Parathyroid adenoma (tissue), 2 donors: ENCODE measurements around the gene INHBA.
A peak's percentile ranks its signal among the peaks of the same experiment; 100 is the strongest.

ENCODE experiments used
- H2AFZ ChIP-seq: fragments of 300-600 bp; sonication (generic); one replicate; pipeline ENCODE4 v1.7.0; 2017; ENCODE audit warnings: antibody characterized with exemption, mild to moderate bottlenecking
- H3K27ac ChIP-seq: fragments of 300-600 bp; sonication (generic); one replicate; pipeline ENCODE4 v1.7.0; 2017
- H3K27me3 ChIP-seq: fragments of 300-600 bp; sonication (generic); one replicate; pipeline ENCODE4 v1.7.0; 2017; ENCODE audit warnings: low read length; ENCODE audit not compliant: control insufficient read depth, insufficient read depth
- H3K36me3 ChIP-seq: fragments of 300-600 bp; sonication (generic); one replicate; pipeline ENCODE4 v1.7.0; 2017; ENCODE audit warnings: low read length; ENCODE audit not compliant: control insufficient read depth, insufficient read depth
- H3K4me1 ChIP-seq: fragments of 300-600 bp; sonication (generic); one replicate; pipeline ENCODE4 v1.7.0; 2017; ENCODE audit warnings: control low read depth
- H3K4me2 ChIP-seq: fragments of 300-600 bp; sonication (generic); one replicate; pipeline ENCODE4 v1.7.0; 2017; ENCODE audit warnings: low read length
- H3K4me3 ChIP-seq: fragments of 300-600 bp; sonication (generic); one replicate; pipeline ENCODE4 v1.7.0; 2017; ENCODE audit warnings: low read depth, low read length
- H3K79me2 ChIP-seq: fragments of 300-600 bp; sonication (generic); one replicate; pipeline ENCODE4 v1.7.0; 2017; ENCODE audit warnings: control low read depth
- H3K9ac ChIP-seq: fragments of 300-600 bp; sonication (generic); one replicate; pipeline ENCODE4 v1.7.0; 2017; ENCODE audit warnings: mild to moderate bottlenecking
- H3K9me3 ChIP-seq: fragments of 300-600 bp; sonication (generic); one replicate; pipeline ENCODE4 v1.7.0; 2017; ENCODE audit warnings: low read length; ENCODE audit not compliant: control insufficient read depth
- CTCF ChIP-seq: fragments of 300-600 bp; sonication (generic); IDR thresholded peaks from one replicate; pipeline ENCODE4 v1.7.0; 2017; ENCODE audit warnings: antibody characterized with exemption, mild to moderate bottlenecking
- donor health status: primary hyperparathyroidism.

Gene INHBA

GRCh38 chr7:41700044-41700471 lies 2.8 kb downstream of the INHBA start:
- Histone ChIP-seq H2AFZ (peak overlapping the region; percentile 51), H3K9me3 (no peaks in the 10 kb centered on the region), H3K4me2 (peak overlapping the region; percentile 33), H3K9ac (no peak overlapping the region), H3K4me1 (no peaks in the 10 kb centered on the region), H3K4me3 (peak overlapping the region; percentile 37), H3K79me2 (no peaks in the 10 kb centered on the region), H3K27ac (no peak overlapping the region), H3K27me3 (no peaks in the 10 kb centered on the region), H3K36me3 (no peaks in the 10 kb centered on the region)
- TF ChIP-seq CTCF, result no peak

- no peaks in the 10 kb centered on the region for H3K4me1 ChIP-seq
- no peak for TF ChIP-seq CTCF
- peak overlapping the region; percentile 35 for H2AFZ ChIP-seq
- H3K9me3 ChIP-seq, result no peaks in the 10 kb centered on the region
- H3K27me3 ChIP-seq, result no peaks in the 10 kb centered on the region
- H3K79me2 ChIP-seq, result no peaks in the 10 kb centered on the region
- no peak overlapping the region for H3K27ac ChIP-seq
- no peak overlapping the region for H3K9ac ChIP-seq
- H3K4me3 ChIP-seq, result no peak overlapping the region
- H3K4me2 ChIP-seq, result no peak overlapping the region
- no peaks in the 10 kb centered on the region for H3K36me3 ChIP-seq
Observed at GRCh38 chr7:41699516-41699915, 3.4 kb downstream of the INHBA start.

- Histone ChIP-seq H3K27ac (no peak overlapping the region), H3K4me3 (no peak overlapping the region), H3K9me3 (no peaks in the 10 kb centered on the region), H3K79me2 (no peaks in the 10 kb centered on the region), H3K4me2 (no peak overlapping the region), H2AFZ (no peak overlapping the region), H3K36me3 (no peaks in the 10 kb centered on the region), H3K27me3 (no peaks in the 10 kb centered on the region), H3K9ac (no peak overlapping the region), H3K4me1 (no peaks in the 10 kb centered on the region)
- no peak for TF ChIP-seq CTCF
Observed at GRCh38 chr7:41698726-41699125, 4.2 kb downstream of the INHBA start.

GRCh38 chr7:41698114-41698513 lies 4.8 kb downstream of the INHBA start:
- H2AFZ ChIP-seq, result no peak overlapping the region
- H3K9me3 ChIP-seq, result no peaks in the 10 kb centered on the region
- no peak overlapping the region for H3K4me2 ChIP-seq
- H3K27ac ChIP-seq, result no peak overlapping the region
- no peak for TF ChIP-seq CTCF
- H3K27me3 ChIP-seq, result no peaks in the 10 kb centered on the region
- no peaks in the 10 kb centered on the region for H3K4me1 ChIP-seq
- H3K4me3 ChIP-seq, result no peak overlapping the region
- H3K9ac ChIP-seq, result no peak overlapping the region
- H3K36me3 ChIP-seq, result no peaks in the 10 kb centered on the region
- no peaks in the 10 kb centered on the region for H3K79me2 ChIP-seq

- H3K27ac ChIP-seq, result no peak overlapping the region
- H3K79me2 ChIP-seq, result no peaks in the 10 kb centered on the region
- no peaks in the 10 kb centered on the region for H3K4me1 ChIP-seq
- peak; percentile 49 for TF ChIP-seq CTCF
- no peaks in the 10 kb centered on the region for H3K36me3 ChIP-seq
- H2AFZ ChIP-seq, result no peak overlapping the region
- H3K9ac ChIP-seq, result no peak overlapping the region
- H3K4me3 ChIP-seq, result no peak overlapping the region
- no peaks in the 10 kb centered on the region for H3K27me3 ChIP-seq
- no peaks in the 10 kb centered on the region for H3K9me3 ChIP-seq
- peak overlapping the region; percentile 8 for H3K4me2 ChIP-seq
Observed at GRCh38 chr7:41696323-41696916, 6.5 kb downstream of the INHBA start.
